Osteoblast (primary cell): ENCODE data around the gene CRB1. TPM values are rescaled to one million over a fixed set of nuclear protein-coding genes. Genes with fewer than 3 reads are reported as not detected.

Experiments used
- DNase-seq: peaks from one replicate; pipeline ENCODE4 v3.0.0; 2011; ENCODE audit warnings: low spot score, mixed read lengths; ENCODE audit not compliant: insufficient read length; ENCODE audit errors: missing footprints
- H2AFZ ChIP-seq: 2 replicates; pipeline ENCODE4 v1.6.0; 2011; ENCODE audit warnings: mild to moderate bottlenecking, low read length
- H3K27ac ChIP-seq: 2 replicates; pipeline ENCODE4 v1.5.1; 2011; ENCODE audit warnings: mild to moderate bottlenecking, low read depth, low read length, moderate library complexity
- H3K27me3 ChIP-seq: 2 replicates; pipeline ENCODE4 v1.6.0; 2012; ENCODE audit warnings: mild to moderate bottlenecking, control low read depth, inconsistent platforms, low read length, moderate library complexity; ENCODE audit not compliant: insufficient read depth
- H3K36me3 ChIP-seq: 2 replicates; pipeline ENCODE4 v1.5.1; 2011; ENCODE audit warnings: mild to moderate bottlenecking, low read length, control low read depth, moderate library complexity; ENCODE audit not compliant: insufficient read depth
- H3K4me1 ChIP-seq: 2 replicates; pipeline ENCODE4 v1.5.1; 2011; ENCODE audit warnings: mild to moderate bottlenecking, low read length, control low read depth, moderate library complexity; ENCODE audit not compliant: insufficient read depth
- H3K4me2 ChIP-seq: 2 replicates; pipeline ENCODE4 v1.6.0; 2011; ENCODE audit warnings: mild to moderate bottlenecking, low read length; ENCODE audit not compliant: insufficient read depth
- H3K4me3 ChIP-seq: fragments of 200-600 bp; sonication (generic); 3 replicates; pipeline ENCODE4 v1.5.1; 2012; ENCODE audit warnings: mild to moderate bottlenecking, low read length, inconsistent platforms; ENCODE audit not compliant: insufficient read depth
- H3K79me2 ChIP-seq: 2 replicates; pipeline ENCODE4 v1.6.0; 2012; ENCODE audit warnings: mild to moderate bottlenecking, low read length, control low read depth, inconsistent platforms; ENCODE audit not compliant: insufficient read depth
- H3K9me3 ChIP-seq: 2 replicates; pipeline ENCODE4 v1.5.1; 2011; ENCODE audit warnings: low read depth, low read length, control low read depth
- H4K20me1 ChIP-seq: 2 replicates; pipeline ENCODE4 v1.6.0; 2012; ENCODE audit warnings: mild to moderate bottlenecking, low read length, control low read depth; ENCODE audit not compliant: insufficient read depth
- total RNA-seq: library from RNA; depleted of rRNA; stranded (reverse); fragments of >200 nt; gene quantifications from 2 replicates; pipeline ENCODE4 v1.2.3, GENCODE V29; 2012
- TF ChIP-seq, protein P1 (sequence below): IDR thresholded peaks from 2 replicates; pipeline ENCODE4 v1.5.1; 2011; ENCODE audit warnings: mild to moderate bottlenecking, low read depth, low read length, moderate library complexity; ENCODE audit errors: extremely low read depth

The CRB1 gene
- total RNA-seq, 1 donor, result not detected

DNA sequence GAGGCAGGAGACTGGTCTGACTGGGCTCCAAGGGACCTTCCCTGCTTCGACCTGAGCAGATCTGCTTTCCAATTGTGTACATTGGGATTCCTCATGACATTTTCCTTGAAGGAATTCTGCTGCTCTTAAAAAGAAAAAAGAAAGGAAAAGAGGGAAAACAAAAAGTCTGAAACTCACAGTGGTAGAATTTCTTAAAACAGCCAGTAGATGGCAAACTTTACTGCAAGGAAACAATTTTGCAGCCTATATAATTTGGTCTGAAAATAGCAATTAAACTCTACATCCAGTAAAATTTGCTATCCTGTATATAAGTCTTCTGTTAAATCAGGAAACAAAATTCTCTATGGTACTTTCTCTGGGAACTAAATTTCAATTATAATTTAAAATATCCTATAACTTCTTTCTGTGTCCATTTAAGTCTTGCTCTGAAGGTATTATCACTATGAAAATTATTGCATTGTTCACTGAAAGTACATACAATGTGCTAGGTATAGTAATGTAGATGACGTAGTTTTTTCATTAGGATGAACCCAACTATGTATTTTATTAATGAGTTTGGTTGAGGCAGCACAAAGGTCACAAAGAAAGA, 59.8 kb downstream of the CRB1 start:
- no peaks in the 10 kb centered on the region for H4K20me1 ChIP-seq
- H3K27ac ChIP-seq, result no peak overlapping the region
- H3K4me2 ChIP-seq, result no peak overlapping the region
- no peaks in the 10 kb centered on the region for H3K36me3 ChIP-seq
- no peaks in the 10 kb centered on the region for H3K27me3 ChIP-seq
- H3K9me3 ChIP-seq, result no peaks in the 10 kb centered on the region
- DNase-seq, result peak; percentile 32
- TF ChIP-seq, protein P1, sequence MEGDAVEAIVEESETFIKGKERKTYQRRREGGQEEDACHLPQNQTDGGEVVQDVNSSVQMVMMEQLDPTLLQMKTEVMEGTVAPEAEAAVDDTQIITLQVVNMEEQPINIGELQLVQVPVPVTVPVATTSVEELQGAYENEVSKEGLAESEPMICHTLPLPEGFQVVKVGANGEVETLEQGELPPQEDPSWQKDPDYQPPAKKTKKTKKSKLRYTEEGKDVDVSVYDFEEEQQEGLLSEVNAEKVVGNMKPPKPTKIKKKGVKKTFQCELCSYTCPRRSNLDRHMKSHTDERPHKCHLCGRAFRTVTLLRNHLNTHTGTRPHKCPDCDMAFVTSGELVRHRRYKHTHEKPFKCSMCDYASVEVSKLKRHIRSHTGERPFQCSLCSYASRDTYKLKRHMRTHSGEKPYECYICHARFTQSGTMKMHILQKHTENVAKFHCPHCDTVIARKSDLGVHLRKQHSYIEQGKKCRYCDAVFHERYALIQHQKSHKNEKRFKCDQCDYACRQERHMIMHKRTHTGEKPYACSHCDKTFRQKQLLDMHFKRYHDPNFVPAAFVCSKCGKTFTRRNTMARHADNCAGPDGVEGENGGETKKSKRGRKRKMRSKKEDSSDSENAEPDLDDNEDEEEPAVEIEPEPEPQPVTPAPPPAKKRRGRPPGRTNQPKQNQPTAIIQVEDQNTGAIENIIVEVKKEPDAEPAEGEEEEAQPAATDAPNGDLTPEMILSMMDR, result peak; percentile 71
- no peaks in the 10 kb centered on the region for H3K79me2 ChIP-seq
- H2AFZ ChIP-seq, result no peak overlapping the region
- H3K4me1 ChIP-seq, result no peaks in the 10 kb centered on the region
- no peak overlapping the region for H3K4me3 ChIP-seq

DNA sequence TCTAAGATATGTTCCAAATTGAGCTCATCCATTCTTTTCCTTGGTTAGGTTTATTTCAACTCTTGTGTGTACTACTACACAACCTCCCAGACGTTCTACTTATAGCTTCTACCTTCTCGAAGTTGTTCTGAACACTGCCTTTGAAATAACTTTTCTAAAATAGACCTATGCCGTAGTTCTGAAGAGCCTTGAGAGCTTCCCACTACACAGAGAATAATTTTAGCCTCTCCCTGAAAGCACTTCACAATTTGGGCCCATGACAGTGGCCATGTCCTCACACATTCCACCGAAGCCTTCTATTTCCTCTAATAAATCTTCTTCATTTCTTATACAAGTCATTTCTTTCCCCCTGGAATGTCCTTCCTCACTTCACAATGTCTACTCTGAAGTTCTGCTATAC, 62.2 kb downstream of the CRB1 start:
- H3K36me3 ChIP-seq, result no peaks in the 10 kb centered on the region
- no peaks in the 10 kb centered on the region for H3K4me1 ChIP-seq
- no peaks in the 10 kb centered on the region for H3K9me3 ChIP-seq
- no peaks in the 10 kb centered on the region for H3K27me3 ChIP-seq
- H3K4me2 ChIP-seq, result no peak overlapping the region
- H3K79me2 ChIP-seq, result no peaks in the 10 kb centered on the region
- no peaks in the 10 kb centered on the region for H4K20me1 ChIP-seq
- H3K4me3 ChIP-seq, result no peak overlapping the region
- no peak for DNase-seq
- TF ChIP-seq, protein P1, result no peak
- H2AFZ ChIP-seq, result no peak overlapping the region
- no peak overlapping the region for H3K27ac ChIP-seq

DNA sequence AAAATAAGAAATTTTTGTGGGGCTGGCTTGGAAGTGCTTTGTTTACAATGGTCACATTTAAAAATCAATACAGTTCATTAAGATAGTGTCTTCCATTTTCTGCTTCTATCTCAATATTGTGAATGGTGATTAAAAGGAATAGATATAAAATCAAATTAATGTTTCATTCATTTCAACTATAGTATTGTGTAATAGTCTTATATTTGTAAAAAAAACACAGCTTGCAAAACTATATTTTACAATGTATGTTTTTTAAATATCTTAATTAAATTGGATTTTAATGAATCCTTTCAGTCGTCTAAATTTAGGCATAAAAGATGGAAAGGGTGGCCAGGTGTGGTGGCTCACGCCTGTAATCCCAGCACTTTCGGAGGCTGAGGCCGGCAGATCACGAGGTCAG, 63.5 kb downstream of the CRB1 start:
- no peaks in the 10 kb centered on the region for H3K79me2 ChIP-seq
- H3K4me1 ChIP-seq, result no peaks in the 10 kb centered on the region
- DNase-seq, result no peak
- no peak overlapping the region for H3K27ac ChIP-seq
- H3K4me3 ChIP-seq, result no peak overlapping the region
- H4K20me1 ChIP-seq, result no peaks in the 10 kb centered on the region
- H3K27me3 ChIP-seq, result no peaks in the 10 kb centered on the region
- no peaks in the 10 kb centered on the region for H3K9me3 ChIP-seq
- H3K4me2 ChIP-seq, result no peak overlapping the region
- H2AFZ ChIP-seq, result no peak overlapping the region
- no peaks in the 10 kb centered on the region for H3K36me3 ChIP-seq
- TF ChIP-seq, protein P1, result no peak

DNA sequence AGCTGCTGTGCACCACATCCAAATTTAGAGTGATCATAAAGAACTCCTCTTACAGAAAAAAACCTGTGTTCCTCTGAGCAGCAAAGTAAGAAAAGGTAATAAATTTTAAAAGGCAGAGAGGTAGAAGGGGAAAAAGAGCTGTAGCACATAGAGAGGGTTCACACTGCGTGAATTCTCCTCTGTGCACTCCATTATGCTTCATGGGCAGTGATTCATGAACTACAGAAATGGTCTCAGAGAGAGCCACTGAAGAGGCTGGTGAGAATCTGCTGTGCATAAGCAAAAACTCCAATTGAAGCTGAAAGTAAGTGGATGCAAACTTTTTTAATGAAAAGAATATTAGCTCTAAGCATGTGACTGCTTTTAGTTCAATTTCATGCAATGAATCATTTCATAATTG, 65.0 kb downstream of the CRB1 start:
- no peaks in the 10 kb centered on the region for H3K4me1 ChIP-seq
- no peaks in the 10 kb centered on the region for H3K36me3 ChIP-seq
- H3K79me2 ChIP-seq, result no peaks in the 10 kb centered on the region
- H3K4me2 ChIP-seq, result no peak overlapping the region
- H3K27me3 ChIP-seq, result no peaks in the 10 kb centered on the region
- no peak overlapping the region for H3K4me3 ChIP-seq
- H4K20me1 ChIP-seq, result no peaks in the 10 kb centered on the region
- TF ChIP-seq, protein P1, result no peak
- H3K9me3 ChIP-seq, result no peaks in the 10 kb centered on the region
- no peak for DNase-seq
- H2AFZ ChIP-seq, result no peak overlapping the region
- H3K27ac ChIP-seq, result no peak overlapping the region
